Left kidney (tissue), 2 donors: ENCODE results near the gene PITRM1. TPM values are rescaled to one million over a fixed set of nuclear protein-coding genes. Genes with fewer than 3 reads are reported as not detected.
A peak's percentile ranks its signal among the peaks of the same experiment; 100 is the strongest.
"Not testable (repeated sequence)": the region's sequence is repeated elsewhere in the genome, so short reads cannot be mapped to it uniquely, and the experiment has no call there.

Experiments
- DNase-seq: peaks from one replicate; pipeline ENCODE4 v3.0.0-alpha.2; 2013
- polyA plus RNA-seq: library from polyadenylated mRNA; unstranded; fragments of 120-200 nt; gene quantifications from one replicate; pipeline ENCODE4 v1.2.1, GENCODE V29; 2013; ENCODE audit not compliant: insufficient read length

The PITRM1 gene
- polyA plus RNA-seq, 1 donor, result 86.1 TPM

GRCh38 chr10:3198900-3199299 lies 26.3 kb upstream of the PITRM1 start:
- DNase-seq, result no peak

GRCh38 chr10:3197348-3198003 lies 24.9 kb upstream of the PITRM1 start:
- DNase-seq, result peak; percentile 80

GRCh38 chr10:3196958-3197347 lies 24.4 kb upstream of the PITRM1 start:
- DNase-seq, result no peak

GRCh38 chr10:3196482-3196881 lies 23.9 kb upstream of the PITRM1 start:
- DNase-seq, result no peak

- no peak for DNase-seq
Observed at GRCh38 chr10:3195726-3196125, 23.1 kb upstream of the PITRM1 start.

- no peak for DNase-seq
Observed at GRCh38 chr10:3195286-3195685, 22.7 kb upstream of the PITRM1 start.

- no peak for DNase-seq
Observed at GRCh38 chr10:3194871-3195270, 22.3 kb upstream of the PITRM1 start.

GRCh38 chr10:3193751-3194150 lies 21.2 kb upstream of the PITRM1 start:
- no peak for DNase-seq

GRCh38 chr10:3192856-3193635 lies 20.5 kb upstream of the PITRM1 start:
- peak; percentile 56 for DNase-seq

GRCh38 chr10:3190817-3191216 lies 18.2 kb upstream of the PITRM1 start:
- no peak for DNase-seq

- DNase-seq, result not testable (repeated sequence)
Observed at GRCh38 chr10:3187229-3187628, 14.6 kb upstream of the PITRM1 start.

GRCh38 chr10:3186368-3186767 lies 13.8 kb upstream of the PITRM1 start:
- no peak for DNase-seq

- no peak for DNase-seq
Observed at GRCh38 chr10:3185386-3185785, 12.8 kb upstream of the PITRM1 start.

GRCh38 chr10:3180355-3181025 lies 7.9 kb upstream of the PITRM1 start:
- no peak for DNase-seq

- DNase-seq, result no peak
Observed at GRCh38 chr10:3179174-3179573, 6.6 kb upstream of the PITRM1 start.

- DNase-seq, result no peak
Observed at GRCh38 chr10:3178042-3178441, 5.5 kb upstream of the PITRM1 start.

GRCh38 chr10:3173171-3173878 lies 743 bp upstream of the PITRM1 start:
- DNase-seq, result no peak

GRCh38 chr10:3172081-3172445 lies 519 bp downstream of the PITRM1 start:
- DNase-seq, result peak; percentile 45

GRCh38 chr10:3171488-3171887 lies 1.1 kb downstream of the PITRM1 start:
- not testable (repeated sequence) for DNase-seq

- DNase-seq, result no peak
Observed at GRCh38 chr10:3169673-3170072, 2.9 kb downstream of the PITRM1 start.

GRCh38 chr10:3169271-3169670 lies 3.3 kb downstream of the PITRM1 start:
- no peak for DNase-seq

- no peak for DNase-seq
Observed at GRCh38 chr10:3167611-3168330, 4.8 kb downstream of the PITRM1 start.
